Fibroblast of pulmonary artery (primary cell): ENCODE measurements around the gene OR2L3.

Experiments
- DNase-seq: peaks from one replicate; pipeline ENCODE4 v3.0.0-alpha.2; 2010; ENCODE audit warnings: low read depth
- H3K4me3 ChIP-seq: replicated peaks from 2 replicates; pipeline ENCODE4 v1.5.1; 2011; ENCODE audit warnings: low read depth, mild to moderate bottlenecking, control low read depth, low read length, moderate library complexity
- CTCF ChIP-seq: IDR thresholded peaks from 2 replicates; pipeline ENCODE4 v1.5.1; 2011; ENCODE audit warnings: mild to moderate bottlenecking, control low read depth, low read length, inconsistent platforms; ENCODE audit errors: missing control alignments

The OR2L3 gene

GRCh38 chr1:248046536-248046935 is at the start of gene OR2L3:
Gene OR2L3 (plus strand): TSS chr1:248046836. CDS start chr1:248060682, 13,846 bp downstream.
- no peak for DNase-seq
- TF ChIP-seq CTCF: no peak
- no peak within 1 kb of the TSS for H3K4me3 ChIP-seq

- H3K4me3 ChIP-seq: no peak overlapping the region
- no peak for DNase-seq
- TF ChIP-seq CTCF: no peak
Observed at GRCh38 chr1:247998811-247999210, 47.8 kb upstream of the OR2L3 start.

- DNase-seq: no peak
- TF ChIP-seq CTCF: no peak
- H3K4me3 ChIP-seq: no peak overlapping the region
Observed at GRCh38 chr1:248000169-248000568, 46.5 kb upstream of the OR2L3 start.

- TF ChIP-seq CTCF: no peak
- no peak overlapping the region for H3K4me3 ChIP-seq
- no peak for DNase-seq
Observed at GRCh38 chr1:248007778-248008177, 38.9 kb upstream of the OR2L3 start.

- no peak overlapping the region for H3K4me3 ChIP-seq
- TF ChIP-seq CTCF: no peak
- DNase-seq: no peak
Observed at GRCh38 chr1:248009681-248010080, 37.0 kb upstream of the OR2L3 start.

- no peak for DNase-seq
- no peak within 1 kb of the TSS for H3K4me3 ChIP-seq
- no peak for TF ChIP-seq CTCF
Observed at GRCh38 chr1:248013229-248013710, 33.4 kb upstream of the OR2L3 start, which contains the start of gene OR2L5. Gene OR2L5 (plus strand): TSS chr1:248013660. CDS start chr1:248021948, 8,288 bp downstream.

- DNase-seq: no peak
- H3K4me3 ChIP-seq: no peak overlapping the region
- no peak for TF ChIP-seq CTCF
Observed at GRCh38 chr1:248015803-248016202, 30.8 kb upstream of the OR2L3 start.
